C4-2B (cell line): Measurements from ENCODE around the gene ARHGEF16.

ENCODE experiments used
- H3K27ac ChIP-seq: fragments of 450-650 bp; 2 replicates; pipeline ENCODE4 v1.5.1; 2017
- ZFX ChIP-seq: fragments of 450-650 bp; IDR thresholded peaks from 2 replicates; pipeline ENCODE4 v1.6.1; 2017
- TF ChIP-seq, protein P1 (sequence below): fragments of 450-650 bp; conservative IDR thresholded peaks from 2 replicates; pipeline ENCODE4 v1.5.1; 2017; ENCODE audit warnings: mild to moderate bottlenecking

The ARHGEF16 gene

DNA sequence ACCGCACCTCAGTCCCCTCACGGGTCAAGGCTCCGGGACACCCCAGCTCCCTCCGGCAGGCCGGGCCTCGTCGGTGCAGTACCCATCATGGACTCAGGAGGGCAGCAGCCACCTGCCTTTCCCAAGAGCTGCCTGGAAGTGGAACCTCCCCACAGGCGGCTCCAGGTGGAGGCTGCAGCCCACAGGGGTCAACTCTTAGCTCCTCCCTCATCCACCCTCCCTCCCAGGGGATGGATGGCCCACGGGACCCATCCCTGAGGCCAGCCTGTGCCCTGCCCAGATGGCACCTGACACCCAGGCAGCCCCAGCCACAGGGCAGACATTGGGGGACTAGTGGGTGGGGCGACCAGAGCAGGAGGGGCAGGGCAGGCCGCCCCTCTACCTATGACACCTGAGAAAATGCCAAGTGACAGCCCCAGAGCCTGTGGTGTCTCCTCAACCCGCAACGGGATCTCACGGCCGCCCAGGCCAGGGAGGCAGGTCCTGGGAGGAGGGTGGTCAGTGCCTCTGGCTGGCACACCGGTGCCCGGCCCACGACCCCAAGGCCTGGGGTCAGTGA lies 1.2 kb upstream of the ARHGEF16 start:
- no peak for TF ChIP-seq ZFX
- TF ChIP-seq, protein P1, sequence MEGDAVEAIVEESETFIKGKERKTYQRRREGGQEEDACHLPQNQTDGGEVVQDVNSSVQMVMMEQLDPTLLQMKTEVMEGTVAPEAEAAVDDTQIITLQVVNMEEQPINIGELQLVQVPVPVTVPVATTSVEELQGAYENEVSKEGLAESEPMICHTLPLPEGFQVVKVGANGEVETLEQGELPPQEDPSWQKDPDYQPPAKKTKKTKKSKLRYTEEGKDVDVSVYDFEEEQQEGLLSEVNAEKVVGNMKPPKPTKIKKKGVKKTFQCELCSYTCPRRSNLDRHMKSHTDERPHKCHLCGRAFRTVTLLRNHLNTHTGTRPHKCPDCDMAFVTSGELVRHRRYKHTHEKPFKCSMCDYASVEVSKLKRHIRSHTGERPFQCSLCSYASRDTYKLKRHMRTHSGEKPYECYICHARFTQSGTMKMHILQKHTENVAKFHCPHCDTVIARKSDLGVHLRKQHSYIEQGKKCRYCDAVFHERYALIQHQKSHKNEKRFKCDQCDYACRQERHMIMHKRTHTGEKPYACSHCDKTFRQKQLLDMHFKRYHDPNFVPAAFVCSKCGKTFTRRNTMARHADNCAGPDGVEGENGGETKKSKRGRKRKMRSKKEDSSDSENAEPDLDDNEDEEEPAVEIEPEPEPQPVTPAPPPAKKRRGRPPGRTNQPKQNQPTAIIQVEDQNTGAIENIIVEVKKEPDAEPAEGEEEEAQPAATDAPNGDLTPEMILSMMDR, result peak; percentile 94
- H3K27ac ChIP-seq, result peak overlapping the region; percentile 84

GRCh38 chr1:3454811-3455618 lies 550 bp downstream of the ARHGEF16 start:
- peak overlapping the region; percentile 84 for H3K27ac ChIP-seq
- no peak for TF ChIP-seq ZFX
- TF ChIP-seq, protein P1, result no peak

GRCh38 chr1:3455670-3456448 lies 1.4 kb downstream of the ARHGEF16 start:
- TF ChIP-seq, protein P1, result no peak
- TF ChIP-seq ZFX, result no peak
- peak overlapping the region; percentile 84 for H3K27ac ChIP-seq

DNA sequence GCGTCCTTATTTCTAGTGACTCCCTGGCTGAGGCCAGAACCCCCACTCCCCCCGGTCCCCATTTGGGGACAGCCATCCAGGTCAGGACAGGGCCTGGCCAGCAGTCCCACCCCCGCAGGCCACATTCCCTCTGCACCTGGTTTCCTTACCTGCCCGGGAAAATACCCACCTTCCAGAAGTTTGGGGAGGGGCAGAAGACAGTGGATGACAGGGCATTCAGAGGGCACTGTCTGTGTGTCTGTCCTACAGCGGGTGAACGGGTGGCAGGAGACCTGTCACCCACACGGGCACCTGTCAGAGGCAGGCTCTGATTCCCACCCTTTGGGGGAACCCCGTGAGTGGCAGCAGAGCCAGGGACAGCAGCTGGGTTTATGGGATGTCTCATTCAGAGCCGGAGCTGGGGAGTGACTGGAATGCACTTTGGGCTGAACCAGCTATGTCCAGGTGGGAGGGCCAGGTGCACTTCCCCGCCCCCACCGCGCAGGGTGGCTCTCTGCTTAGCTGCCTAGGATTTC lies 2.0 kb downstream of the ARHGEF16 start:
- TF ChIP-seq, protein P1, result no peak
- no peak for TF ChIP-seq ZFX
- peak overlapping the region; percentile 84; the same call in 1 of the 2 replicates for H3K27ac ChIP-seq

GRCh38 chr1:3456964-3457909 lies 2.8 kb downstream of the ARHGEF16 start:
- no peak for TF ChIP-seq ZFX
- TF ChIP-seq, protein P1, result no peak
- H3K27ac ChIP-seq, result no peak overlapping the region

- no peak overlapping the region for H3K27ac ChIP-seq
These were observed 3.7 kb downstream of the ARHGEF16 start for GRCh38 chr1:3457910-3458883.

More at GRCh38 chr1:3457910-3458883, 3.7 kb downstream of the ARHGEF16 start:
- TF ChIP-seq, protein P1, result no peak
- TF ChIP-seq ZFX, result no peak
